Activated CD8-positive, alpha-beta T cell treated with anti-CD3 and anti-CD28 coated beads for 36 hours (primary cell): ENCODE results near the gene PTGDS. TPM values are rescaled to one million over a fixed set of nuclear protein-coding genes. Genes with fewer than 3 reads are reported as not detected.

Experiments
- ATAC-seq: fragments of 200-7000 bp; cut with Tn5 transposase; one replicate; pipeline ENCODE4 v1.10.0; 2021; ENCODE audit warnings: mild to moderate bottlenecking, moderate library complexity
- CTCF ChIA-PET: fragments of 350-600 bp; sonication (Branson Sonifier 250); formaldehyde crosslinking; loops from one replicate; lab custom pipeline; 2021; ENCODE audit warnings: antibody characterized with exemption; lab: Charles Lee
- POLR2A ChIA-PET: fragments of 350-600 bp; sonication (Branson Sonifier 250); formaldehyde crosslinking; loops from one replicate; lab custom pipeline; 2021; ENCODE audit warnings: antibody characterized with exemption; lab: Charles Lee
- DNase-seq: peaks from one replicate; pipeline ENCODE4 v3.0.0-alpha.2; 2020
- H3K27ac Mint-ChIP-seq: one replicate; pipeline ENCODE4 v1.8.0; 2021; ENCODE audit warnings: mild to moderate bottlenecking, mixed read lengths
- H3K27me3 Mint-ChIP-seq: one replicate; pipeline ENCODE4 v1.8.0; 2021; ENCODE audit warnings: mixed read lengths
- H3K36me3 Mint-ChIP-seq: one replicate; pipeline ENCODE4 v1.8.0; 2021; ENCODE audit warnings: low read depth, mixed read lengths
- H3K4me1 Mint-ChIP-seq: one replicate; pipeline ENCODE4 v1.8.0; 2021; ENCODE audit warnings: low read depth, mixed read lengths
- H3K4me3 Mint-ChIP-seq: one replicate; pipeline ENCODE4 v1.8.0; 2021; ENCODE audit warnings: mild to moderate bottlenecking, moderate library complexity, mixed read lengths
- H3K9me3 Mint-ChIP-seq: one replicate; pipeline ENCODE4 v1.8.0; 2021; ENCODE audit warnings: mixed read lengths
- intact Hi-C: fragments of 100-400 bp; cut with micrococcal nuclease; formaldehyde crosslinking; loops from one replicate; pipeline ENCODE4 v1.10.0; 2022
- total RNA-seq, 2 experiments: library from RNA; stranded (reverse); gene quantifications; one replicate each; pipeline ENCODE4 v1.2.3, GENCODE V29; 2021
- TF ChIP-seq, protein P1 (sequence below): fragments of 200-600 bp; IDR thresholded peaks from one replicate; pipeline ENCODE4 v1.8.0; 2022; ENCODE audit warnings: antibody characterized with exemption, mild to moderate bottlenecking

Gene PTGDS
- total RNA-seq, 2 experiments from 2014 or later, result not detected

DNA sequence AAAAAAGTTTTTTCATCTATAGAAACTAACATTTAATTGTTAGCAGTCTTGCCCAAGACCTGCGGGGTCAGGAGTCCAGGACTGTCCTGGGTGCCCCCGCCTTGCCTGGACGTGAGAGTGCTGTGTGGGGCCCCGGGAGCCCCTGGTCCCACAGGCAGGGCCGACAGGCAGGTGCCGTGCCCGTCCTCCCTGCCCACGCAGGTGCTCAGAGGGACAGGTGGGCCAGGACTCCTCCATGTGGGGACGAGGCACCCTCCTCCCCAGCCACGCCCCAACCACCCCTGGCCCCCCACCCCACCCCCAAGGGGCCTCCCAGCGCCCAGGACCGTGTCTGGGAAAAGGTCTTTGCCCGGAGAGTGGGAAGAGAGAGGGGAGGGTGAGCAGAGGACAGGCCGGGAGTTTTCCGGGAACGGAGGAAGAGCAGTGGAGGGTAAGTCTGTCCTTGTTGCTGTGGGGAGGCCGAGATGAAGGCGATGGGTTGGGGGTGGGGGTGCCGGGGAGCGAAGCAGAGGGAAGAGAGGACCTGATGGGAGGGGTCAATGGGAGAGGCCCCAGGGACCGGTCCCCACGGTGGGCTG lies 28.0 kb upstream of the PTGDS start:
- intact Hi-C loops, result no loop called here
- Mint-ChIP-seq H3K4me1 (peaks cover 10% of the 10 kb centered on the region), H3K27me3 (no peaks in the 10 kb centered on the region), H3K36me3 (no peaks in the 10 kb centered on the region), H3K9me3 (no peaks in the 10 kb centered on the region), H3K27ac (peak overlapping the region; percentile 83), H3K4me3 (peak overlapping the region; percentile 82)
- no peak for DNase-seq
- ChIA-PET CTCF (interaction anchor here (0.6 to 3.5 kb wide), 2 partner anchors 14 to 80 kb away, joined by 3 to 23 read pairs; partner anchors contain the start of gene ABCA2), POLR2A (interaction anchor here (1.5 to 1.8 kb wide), 2 partner anchors 43 to 53 kb away, joined by 3 read pairs; partner anchors contain the start of gene PAXX)
- ATAC-seq, result no peak
- TF ChIP-seq, protein P1, sequence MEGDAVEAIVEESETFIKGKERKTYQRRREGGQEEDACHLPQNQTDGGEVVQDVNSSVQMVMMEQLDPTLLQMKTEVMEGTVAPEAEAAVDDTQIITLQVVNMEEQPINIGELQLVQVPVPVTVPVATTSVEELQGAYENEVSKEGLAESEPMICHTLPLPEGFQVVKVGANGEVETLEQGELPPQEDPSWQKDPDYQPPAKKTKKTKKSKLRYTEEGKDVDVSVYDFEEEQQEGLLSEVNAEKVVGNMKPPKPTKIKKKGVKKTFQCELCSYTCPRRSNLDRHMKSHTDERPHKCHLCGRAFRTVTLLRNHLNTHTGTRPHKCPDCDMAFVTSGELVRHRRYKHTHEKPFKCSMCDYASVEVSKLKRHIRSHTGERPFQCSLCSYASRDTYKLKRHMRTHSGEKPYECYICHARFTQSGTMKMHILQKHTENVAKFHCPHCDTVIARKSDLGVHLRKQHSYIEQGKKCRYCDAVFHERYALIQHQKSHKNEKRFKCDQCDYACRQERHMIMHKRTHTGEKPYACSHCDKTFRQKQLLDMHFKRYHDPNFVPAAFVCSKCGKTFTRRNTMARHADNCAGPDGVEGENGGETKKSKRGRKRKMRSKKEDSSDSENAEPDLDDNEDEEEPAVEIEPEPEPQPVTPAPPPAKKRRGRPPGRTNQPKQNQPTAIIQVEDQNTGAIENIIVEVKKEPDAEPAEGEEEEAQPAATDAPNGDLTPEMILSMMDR, result no peak

DNA sequence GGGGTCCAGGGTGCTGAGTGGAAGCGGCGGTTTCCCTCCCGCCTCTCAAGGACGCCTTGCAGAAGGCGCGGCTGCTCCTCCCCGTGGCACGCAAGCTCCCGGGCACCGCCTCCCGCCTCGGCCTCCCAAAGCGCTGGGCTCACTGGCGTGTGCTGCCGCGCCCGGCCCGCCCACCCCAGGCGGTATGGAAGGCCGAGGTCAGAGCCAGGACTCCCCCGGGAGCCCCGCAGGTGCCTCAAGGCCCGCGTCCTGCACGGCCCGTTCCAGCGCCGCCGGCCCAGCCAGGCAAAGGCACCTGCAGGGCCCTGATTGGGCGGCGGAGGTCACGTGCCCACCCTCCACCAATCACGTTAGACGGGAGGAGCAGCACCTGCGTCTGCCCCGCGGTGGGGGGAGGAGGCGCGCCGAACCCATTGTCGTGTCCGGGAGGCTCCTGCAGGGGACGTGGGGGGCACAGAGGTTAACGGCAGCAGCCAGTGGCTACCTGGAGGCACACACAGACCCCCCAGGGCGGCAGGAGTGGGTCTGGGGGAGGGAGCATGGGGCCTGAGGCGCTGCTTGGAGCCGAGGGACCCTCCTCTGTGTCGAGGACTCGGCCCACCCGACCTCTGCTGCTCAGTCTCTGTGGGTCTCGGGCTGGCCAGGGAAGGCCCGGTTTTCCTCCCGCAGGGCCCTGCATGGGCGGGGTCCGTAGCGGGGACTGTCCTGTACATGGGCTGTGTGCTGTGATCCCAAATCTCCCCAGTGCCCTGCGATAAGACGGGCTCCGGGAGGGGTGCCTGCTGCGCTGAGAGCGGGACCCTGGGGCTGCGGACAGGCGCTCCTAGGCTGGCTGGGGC lies 27.3 kb upstream of the PTGDS start:
- Mint-ChIP-seq H3K4me1 (peaks cover 6% of the 10 kb centered on the region), H3K36me3 (no peaks in the 10 kb centered on the region), H3K27me3 (no peaks in the 10 kb centered on the region), H3K4me3 (peak overlapping the region; percentile 82), H3K27ac (peak overlapping the region; percentile 83), H3K9me3 (no peaks in the 10 kb centered on the region)
- ATAC-seq (peak; percentile 97), DNase-seq (peak; percentile 99)
- TF ChIP-seq, protein P1, result peak; percentile 37
- POLR2A ChIA-PET, result interaction anchor here (1.5 kb wide), 1 partner anchor 42 kb away, joined by 3 read pairs; the partner anchor contains the start of gene PAXX
- intact Hi-C loops, result no loop called here
- CTCF ChIA-PET, result interaction anchor here (0.6 to 3.5 kb wide), 3 partner anchors 15 to 85 kb away, joined by 3 to 23 read pairs (median 6); partner anchors contain the start of gene ABCA2

DNA sequence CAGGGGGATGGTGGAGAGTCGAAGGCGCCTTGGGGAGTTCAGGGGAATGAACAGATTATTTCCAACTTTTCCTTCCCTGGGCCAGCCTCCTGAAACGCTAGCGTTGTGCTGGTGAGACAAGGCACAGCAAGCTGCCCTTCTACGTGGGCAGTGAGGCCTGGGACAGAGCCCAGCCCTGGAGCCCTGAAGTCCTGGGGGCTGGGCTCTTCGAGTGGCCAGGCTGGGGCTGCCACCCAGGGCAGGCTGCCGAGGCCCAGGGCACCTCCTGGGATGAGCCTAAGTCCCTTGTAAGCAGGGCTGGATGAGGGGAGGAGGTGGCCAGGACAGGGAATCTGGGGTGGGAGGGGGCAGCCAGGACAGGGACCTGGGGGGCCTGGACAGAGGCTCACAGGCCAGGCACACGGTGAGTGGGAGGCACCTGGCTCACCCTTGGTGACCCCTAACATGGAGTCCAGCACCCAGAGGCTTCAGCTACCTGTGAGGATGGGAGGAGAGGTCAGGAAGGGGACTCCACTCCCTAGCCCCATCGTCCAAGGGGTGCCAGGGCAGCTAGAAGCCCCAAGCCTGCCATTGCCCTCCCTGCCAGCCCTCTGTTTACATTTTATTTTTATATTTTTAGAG lies 26.5 kb upstream of the PTGDS start:
- intact Hi-C loops, result no loop called here

DNA sequence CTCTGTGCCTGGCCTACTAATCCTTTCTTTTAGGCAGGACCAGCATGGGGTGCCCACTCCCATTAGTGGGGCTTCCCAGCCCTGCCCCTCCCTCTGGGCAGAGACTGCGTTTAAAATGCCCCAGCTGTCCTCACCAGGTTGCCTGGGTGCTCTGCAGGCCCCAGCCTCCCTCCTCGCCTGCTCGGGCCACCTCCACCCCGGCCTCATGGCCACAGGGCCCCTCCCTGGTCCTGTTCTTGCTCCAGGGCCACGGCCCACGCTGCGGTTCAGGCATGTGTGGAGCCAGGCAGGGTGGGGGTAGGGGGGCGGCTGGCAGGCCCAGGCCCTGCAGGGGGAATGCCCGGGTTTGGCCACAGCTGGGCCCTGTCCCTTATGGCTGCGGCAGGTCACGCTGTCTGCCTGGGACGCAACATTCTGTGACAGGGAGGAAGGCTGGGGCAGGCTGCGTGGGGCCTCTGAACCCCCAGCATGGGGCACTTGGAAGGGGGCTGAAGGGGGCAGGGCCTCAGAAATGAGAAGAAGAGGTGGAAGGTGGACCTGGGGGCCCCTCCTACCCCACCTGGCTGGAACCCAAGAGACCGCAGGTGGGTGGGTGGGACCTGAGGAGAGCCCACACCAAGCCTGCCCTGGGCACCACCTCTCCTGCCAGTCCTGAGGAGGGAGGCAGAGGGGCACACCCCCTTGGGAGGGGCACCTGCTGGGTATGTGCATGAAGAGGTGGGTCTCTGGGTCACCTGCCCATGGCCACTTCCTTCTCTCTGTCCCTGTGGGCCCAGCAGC lies 25.6 kb upstream of the PTGDS start, which contains the start of gene LCN12:
Gene LCN12 (plus strand): TSS at position 733 of the 780 bp plus-strand sequence. CDS start 55 bp downstream, outside the sequence.
- Mint-ChIP-seq H3K36me3 (no peaks in the 10 kb centered on the region), H3K27ac (no peak within 1 kb of the TSS), H3K27me3 (no peaks in the 10 kb centered on the region), H3K4me3 (no peak within 1 kb of the TSS), H3K9me3 (peaks cover 4% of the 10 kb centered on the region), H3K4me1 (peaks cover 4% of the 10 kb centered on the region)
- ChIA-PET POLR2A (interaction anchor here (0.7 kb wide), 1 partner anchor 40 kb away, joined by 3 read pairs; no protein-coding TSS in a partner anchor), CTCF (interaction anchor here (1.3 kb wide), 1 partner anchor 83 kb away, joined by 6 read pairs; no protein-coding TSS in a partner anchor)
- intact Hi-C loops, result no loop called here
- no peak for DNase-seq
- ATAC-seq, result no peak
- TF ChIP-seq, protein P1, result no peak

More for the DNA sequence above, 26.5 kb upstream of the PTGDS start:
- Mint-ChIP-seq H3K4me1 (peaks cover 4% of the 10 kb centered on the region), H3K36me3 (no peaks in the 10 kb centered on the region), H3K27ac (peak overlapping the region; percentile 82), H3K9me3 (no peaks in the 10 kb centered on the region), H3K27me3 (no peaks in the 10 kb centered on the region), H3K4me3 (peak overlapping the region; percentile 76)
- ChIA-PET POLR2A (interaction anchor here (0.7 to 1.5 kb wide), 2 partner anchors 41 to 42 kb away, joined by 3 read pairs; partner anchors contain the start of gene PAXX), CTCF (interaction anchor here (1.3 kb wide), 1 partner anchor 84 kb away, joined by 6 read pairs; no protein-coding TSS in a partner anchor)
- no peak for DNase-seq
- TF ChIP-seq, protein P1, result no peak
- no peak for ATAC-seq
